Gastrocnemius medialis (tissue), 4 donors: ENCODE data around the gene GRK4.

Experiments used
- POLR2A ChIP-seq, 2 donors: fragments of 450-650 bp; IDR thresholded peaks; one replicate each; pipeline ENCODE4 v1.6.1; 2017; ENCODE audit warnings: antibody characterized with exemption in 2 of 2, mild to moderate bottlenecking in 2 of 2, moderate library complexity in 2 of 2
- TF ChIP-seq, protein P1 (sequence below), 5 experiments: fragments of 450-650 bp in 3 of 5; fragments of 200-600 bp in 2 of 5; sonication (generic) in 2 of 5; IDR thresholded peaks in 4 of 5; conservative IDR thresholded peaks in 1 of 5; 1 replicate in 4 of 5; 2 replicates in 1 of 5; pipeline ENCODE4 v1.5.1; 2016 to 2019; ENCODE audit warnings: antibody characterized with exemption in 5 of 5, mild to moderate bottlenecking in 3 of 5, moderate library complexity in 3 of 5

DNA sequence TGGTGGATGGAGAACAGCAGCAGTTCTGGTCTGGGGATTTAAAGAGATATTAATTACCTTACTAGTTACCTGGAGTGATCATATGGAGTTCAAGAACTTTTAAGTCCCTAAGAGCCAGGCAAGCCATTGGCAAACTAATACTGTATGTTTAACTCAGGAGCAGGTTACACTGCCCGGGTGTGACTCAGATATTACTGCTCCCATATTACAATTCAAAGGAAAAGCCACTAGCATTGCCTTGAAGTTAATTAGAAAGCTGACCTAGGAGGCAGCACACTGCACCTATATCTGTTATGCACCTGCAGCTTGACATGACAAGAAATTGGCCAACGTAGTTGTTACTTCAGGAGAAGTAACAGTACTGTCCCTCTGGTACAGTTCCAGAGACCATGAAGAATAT, 47.2 kb downstream of the GRK4 start:
- TF ChIP-seq, protein P1, sequence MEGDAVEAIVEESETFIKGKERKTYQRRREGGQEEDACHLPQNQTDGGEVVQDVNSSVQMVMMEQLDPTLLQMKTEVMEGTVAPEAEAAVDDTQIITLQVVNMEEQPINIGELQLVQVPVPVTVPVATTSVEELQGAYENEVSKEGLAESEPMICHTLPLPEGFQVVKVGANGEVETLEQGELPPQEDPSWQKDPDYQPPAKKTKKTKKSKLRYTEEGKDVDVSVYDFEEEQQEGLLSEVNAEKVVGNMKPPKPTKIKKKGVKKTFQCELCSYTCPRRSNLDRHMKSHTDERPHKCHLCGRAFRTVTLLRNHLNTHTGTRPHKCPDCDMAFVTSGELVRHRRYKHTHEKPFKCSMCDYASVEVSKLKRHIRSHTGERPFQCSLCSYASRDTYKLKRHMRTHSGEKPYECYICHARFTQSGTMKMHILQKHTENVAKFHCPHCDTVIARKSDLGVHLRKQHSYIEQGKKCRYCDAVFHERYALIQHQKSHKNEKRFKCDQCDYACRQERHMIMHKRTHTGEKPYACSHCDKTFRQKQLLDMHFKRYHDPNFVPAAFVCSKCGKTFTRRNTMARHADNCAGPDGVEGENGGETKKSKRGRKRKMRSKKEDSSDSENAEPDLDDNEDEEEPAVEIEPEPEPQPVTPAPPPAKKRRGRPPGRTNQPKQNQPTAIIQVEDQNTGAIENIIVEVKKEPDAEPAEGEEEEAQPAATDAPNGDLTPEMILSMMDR (IDR thresholded peaks at IDR 0.05 in 4 of 5, conservative IDR thresholded peaks at IDR 0.05 in 1 of 5): no peak
- no peak for TF ChIP-seq POLR2A (IDR thresholded peaks at IDR 0.05)
